HG03066 (cell line): Measurements from ENCODE around the gene ZFP36.
"Not testable (repeated sequence)": the region's sequence is repeated elsewhere in the genome, so short reads cannot be mapped to it uniquely, and the experiment has no call there.

Experiments used
- ATAC-seq: cut with Tn5 transposase; IDR thresholded peaks from one replicate; pipeline ENCODE4 v1.9.1; 2021; ENCODE audit warnings: low read depth; ENCODE audit not compliant: unreplicated experiment

ZFP36 gene

DNA sequence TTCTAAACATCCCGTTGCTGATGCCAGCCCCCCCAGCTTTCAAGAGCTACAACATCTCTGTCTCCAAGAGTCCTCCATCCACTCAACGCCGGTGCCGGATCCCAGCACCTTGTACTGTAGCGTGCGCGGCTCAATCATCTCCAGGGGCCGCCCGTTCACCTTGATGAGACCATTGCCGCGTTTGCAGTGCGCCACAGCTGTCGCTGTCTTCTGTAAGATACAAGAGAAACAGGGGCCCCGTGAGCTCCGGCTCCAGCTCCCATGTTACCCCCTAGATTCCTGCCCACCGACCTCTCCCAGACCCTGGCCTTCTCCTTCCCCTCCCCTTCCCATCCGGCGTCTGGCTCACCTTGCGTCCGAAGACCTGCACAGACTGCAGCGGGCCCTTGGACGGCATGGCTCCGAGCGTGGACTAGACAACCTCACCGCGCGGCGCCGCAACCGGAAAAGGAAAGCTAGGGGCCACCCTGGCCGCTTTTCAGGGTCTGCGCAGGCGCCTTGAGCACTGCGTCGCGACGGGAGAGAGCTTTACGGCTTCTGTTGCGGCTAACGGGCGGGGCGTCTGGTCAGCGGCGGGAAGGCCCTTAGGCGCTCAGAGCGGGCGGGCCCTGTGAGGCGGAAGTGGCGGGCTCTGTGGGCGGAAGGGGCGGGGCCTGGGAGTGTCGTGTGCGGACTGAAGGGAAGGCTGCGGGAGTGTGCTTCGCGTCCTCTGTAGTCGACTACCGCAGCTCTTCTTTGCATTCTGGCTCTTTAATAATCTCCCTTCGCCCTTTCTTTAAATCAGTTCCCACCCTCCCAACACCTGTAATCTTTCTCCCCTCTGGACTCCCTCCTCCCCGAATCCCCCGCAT, 29.1 kb downstream of the ZFP36 start, which contains the start of gene RPS16:
Gene RPS16 (minus strand): TSS at position 451 of the 851 bp plus-strand sequence. CDS start 54 bp downstream, at position 397.
- ATAC-seq, result peak; percentile 89

DNA sequence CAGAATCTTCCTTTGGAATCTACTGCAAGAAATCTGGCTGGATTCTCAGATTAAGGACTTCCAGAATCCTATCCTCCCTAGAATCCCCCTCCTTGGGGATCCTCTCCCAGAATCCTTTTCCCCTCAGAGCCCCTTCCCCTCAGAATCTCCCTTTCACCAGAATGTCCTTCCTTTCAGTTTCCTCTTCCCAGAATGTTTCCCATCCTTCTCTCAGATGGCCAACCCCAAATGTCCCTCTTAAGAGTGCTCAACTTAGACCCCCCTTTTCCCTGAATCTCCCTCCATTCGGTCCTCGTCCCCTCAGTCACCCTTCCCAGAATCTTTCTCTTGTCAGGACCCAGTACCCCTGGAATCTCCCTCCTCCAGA, 29.7 kb downstream of the ZFP36 start:
- ATAC-seq, result no peak

DNA sequence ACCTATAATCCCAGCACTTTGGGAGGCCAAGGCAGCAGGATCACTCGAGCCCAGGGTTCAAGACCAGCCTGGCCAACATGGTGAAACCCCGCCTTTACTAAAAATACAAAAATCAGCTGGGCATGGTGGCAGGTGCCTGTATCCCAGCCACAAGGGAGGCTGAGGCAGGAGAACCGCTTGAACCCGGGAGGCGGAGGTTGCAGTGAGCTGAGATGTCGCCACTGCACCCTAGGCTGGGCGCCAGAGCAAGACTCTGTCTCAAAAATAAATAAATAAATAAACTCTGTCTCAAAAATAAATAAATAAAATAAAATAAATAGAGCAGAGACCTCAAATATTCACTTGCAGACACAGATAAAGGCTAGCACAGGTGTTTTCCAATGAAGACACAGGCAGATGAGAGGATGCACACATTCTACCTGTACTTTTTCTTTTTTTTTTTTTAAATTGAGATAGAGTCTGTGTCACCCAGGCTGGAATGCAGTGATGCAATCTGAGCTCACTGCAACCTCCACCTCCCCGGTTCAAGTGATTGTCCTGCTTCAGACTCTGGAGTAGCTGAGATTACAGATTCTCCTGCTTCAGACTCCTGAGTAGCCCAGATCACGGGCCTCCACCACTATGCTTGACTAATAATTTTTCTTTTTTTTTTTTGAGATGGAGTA, 31.8 kb downstream of the ZFP36 start:
- ATAC-seq, result no peak

DNA sequence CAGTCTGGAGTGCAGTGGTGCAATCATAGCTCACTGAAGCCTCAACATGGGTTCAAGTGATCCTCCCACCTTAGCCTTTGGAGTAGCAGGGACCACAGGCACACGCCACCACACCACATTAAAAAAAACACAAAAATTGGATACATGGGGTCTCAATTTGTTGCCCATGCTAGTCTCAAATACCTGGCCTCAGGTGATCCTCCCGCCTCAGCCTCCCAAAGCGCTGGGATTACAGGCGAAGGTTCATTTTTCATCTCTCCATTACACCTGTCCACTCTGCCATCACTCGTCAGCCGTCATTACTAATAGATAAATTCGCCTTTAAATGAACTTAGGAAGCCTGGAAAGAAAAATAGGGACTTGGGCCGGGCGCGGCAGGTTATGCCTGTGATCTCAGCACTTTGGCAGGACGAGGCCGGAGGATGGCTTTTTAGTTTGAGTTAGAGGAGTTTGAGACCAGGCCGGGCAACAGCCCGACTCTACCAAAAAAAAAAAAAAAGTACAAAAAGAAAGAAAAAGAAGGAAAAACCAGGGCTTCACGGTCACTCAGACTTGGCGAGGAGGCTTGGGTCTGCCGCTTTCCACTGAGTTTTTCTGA, 38.0 kb downstream of the ZFP36 start:
- no peak for ATAC-seq

DNA sequence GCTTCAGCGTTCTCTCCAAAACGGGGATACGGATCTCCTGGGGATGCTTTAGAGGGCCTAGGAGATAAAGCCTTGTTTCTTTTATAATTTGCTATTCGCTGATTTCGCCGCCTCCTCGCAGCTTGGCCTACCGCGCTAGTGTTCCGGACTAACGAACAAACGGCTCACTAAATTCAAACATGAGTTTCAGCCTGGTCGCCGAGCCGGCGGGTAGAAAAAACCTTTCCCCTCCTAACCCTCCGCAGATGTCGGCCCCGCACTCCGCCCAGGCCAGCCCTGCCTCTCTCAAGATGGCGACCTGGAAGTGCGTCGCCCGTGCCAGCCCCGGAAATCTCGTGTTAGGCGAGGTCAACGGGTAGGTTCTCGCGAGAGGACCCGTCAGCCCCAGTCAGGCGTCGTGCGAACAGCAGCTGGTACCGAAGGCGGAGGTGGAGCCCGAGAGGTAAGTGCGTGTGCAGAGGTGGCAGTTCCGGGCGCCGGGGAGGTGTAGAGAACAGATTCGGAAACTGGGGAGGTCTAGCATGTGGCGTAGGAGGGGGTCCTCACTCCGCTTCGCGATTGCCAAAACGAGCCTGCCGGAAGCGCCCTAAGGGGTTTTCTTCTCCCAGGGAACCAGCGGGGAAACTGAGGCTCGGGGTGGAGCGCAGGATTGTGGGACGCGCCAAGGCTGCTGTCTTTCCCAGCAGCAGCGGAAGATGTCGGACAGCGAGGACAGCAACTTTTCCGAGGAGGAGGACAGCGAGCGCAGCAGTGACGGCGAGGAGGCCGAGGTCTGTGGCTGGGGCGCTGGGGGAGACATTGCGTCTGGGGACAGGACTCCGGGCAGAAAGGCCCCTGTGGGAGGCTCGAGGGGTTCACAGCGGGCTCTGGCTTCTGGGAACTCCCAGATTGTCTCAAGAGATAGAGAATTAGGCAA, 38.8 kb downstream of the ZFP36 start, which contains the start of gene SUPT5H:
Gene SUPT5H (plus strand): TSS at position 387 of the 916 bp plus-strand sequence. CDS start 309 bp downstream, at position 696.
- peak; percentile 71 for ATAC-seq

DNA sequence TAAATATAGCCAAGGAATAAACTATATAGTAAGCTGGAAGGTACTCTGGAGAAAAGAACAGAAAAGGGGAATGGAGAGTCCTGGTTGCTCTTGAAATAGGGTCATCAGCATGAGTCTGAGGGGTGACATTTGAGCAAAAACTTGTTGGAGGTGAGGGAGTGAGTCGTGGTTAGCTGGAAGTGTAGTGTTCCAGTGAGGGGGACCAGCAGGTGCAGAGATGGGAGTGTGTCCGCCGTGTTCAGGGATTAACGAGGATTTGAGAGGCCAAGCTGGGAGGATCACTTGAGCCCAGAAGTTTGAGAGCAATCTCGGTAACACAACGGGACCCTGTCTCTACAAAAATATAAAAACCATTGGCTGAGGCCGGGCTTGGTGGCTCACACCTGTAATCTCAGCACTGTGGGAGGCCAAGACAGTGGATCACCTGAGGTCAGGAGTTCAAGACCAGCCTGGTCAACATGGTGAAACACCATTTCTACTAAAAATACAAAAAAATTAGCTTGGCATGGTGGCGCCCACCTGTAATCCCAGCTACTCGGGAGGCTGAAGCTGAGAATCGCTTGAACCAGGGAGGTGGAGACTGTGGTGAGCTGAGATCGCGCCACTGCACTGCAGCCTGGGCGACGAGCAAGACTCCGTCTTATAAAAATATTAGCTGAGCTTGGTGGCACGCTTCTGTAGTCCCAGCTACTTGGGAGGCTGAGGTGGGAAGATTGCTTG, 39.9 kb downstream of the ZFP36 start:
- no peak for ATAC-seq

DNA sequence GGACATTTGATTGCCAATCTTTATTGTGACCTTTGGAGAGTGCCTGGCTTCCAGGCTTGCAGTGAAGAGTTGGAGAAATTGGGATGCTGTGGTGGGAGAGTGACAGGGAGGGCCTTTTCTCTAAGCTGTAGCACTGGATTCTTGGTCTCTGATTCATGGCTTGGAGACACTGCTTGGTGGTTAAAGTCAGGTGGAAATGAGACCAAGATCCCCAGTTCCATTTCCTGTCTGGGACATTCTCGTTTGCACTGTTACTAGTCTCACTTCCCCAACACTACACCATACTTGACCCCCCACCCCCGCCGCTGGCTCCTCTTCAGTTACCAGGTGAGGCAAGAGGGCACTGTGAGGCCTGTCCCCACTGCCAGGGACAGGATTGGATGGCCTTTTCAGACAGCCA, 41.6 kb downstream of the ZFP36 start:
- no peak for ATAC-seq

DNA sequence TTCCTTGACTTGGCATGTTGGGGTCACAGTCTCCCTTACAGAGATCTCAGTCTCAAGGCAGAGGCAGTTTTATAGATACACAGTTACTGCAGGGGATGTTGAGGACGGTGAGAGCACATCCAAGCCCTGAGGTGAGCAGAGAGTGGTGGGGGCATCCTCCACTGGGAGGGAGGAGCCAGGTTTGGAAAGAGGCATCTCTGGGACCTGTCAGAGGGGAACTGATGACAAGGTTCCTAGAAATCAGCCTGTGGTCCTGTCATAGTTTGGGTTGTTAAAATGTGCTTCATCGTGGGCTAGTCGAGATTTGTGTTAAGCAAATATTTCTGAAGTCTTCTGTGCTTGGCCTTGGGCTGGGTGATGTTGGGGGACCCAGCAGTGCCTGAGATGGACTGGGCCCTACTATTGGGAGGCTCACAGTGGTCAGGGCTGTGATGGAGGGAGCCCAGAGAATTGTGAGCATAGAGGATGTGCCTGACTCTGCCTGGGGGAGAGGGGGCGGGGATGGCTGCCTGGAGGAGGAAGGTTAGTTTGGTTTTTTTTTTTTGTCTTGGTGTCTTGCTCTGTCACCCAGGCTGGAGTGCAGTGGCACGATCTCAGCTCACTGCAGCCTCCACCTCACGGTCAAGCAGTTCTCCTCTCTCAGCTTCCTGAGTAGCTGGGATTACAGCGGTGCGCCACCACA, 42.6 kb downstream of the ZFP36 start:
- ATAC-seq, result no peak

DNA sequence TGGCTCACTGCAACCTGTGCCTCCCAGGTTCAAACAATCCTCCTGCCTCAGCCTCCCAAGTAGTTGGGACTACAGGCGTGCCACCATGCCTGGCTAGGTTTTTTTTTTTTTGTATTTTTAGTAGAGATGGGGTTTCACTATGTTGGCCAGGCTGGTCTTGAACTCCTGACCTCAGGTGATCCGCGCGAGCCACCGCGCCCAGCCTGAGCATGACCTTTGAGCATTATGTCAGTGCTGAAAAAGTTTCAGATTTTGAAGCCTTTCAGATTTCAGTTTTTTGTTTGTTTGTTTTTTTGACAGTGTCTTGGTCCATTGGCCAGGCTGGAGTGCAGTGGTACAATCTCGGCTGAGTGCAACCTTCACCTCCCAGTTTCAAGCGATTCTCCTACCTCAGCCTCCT, 44.6 kb downstream of the ZFP36 start:
- not testable (repeated sequence) for ATAC-seq
